GM23248 (cell line): ENCODE measurements around the gene ZNF57. TPM values are rescaled to one million over a fixed set of nuclear protein-coding genes. Genes with fewer than 3 reads are reported as not detected.

Source experiments
- DNase-seq: peaks from one replicate; pipeline ENCODE4 v3.0.0-alpha.2; 2015
- H2AFZ ChIP-seq: fragments of 200-600 bp; sonication (generic); 2 replicates; pipeline ENCODE4 v1.6.1; 2016; ENCODE audit warnings: antibody characterized with exemption
- H3F3A ChIP-seq: fragments of 200-600 bp; sonication (generic); 2 replicates; pipeline ENCODE4 v1.6.1; 2016; ENCODE audit warnings: mild to moderate bottlenecking, antibody characterized with exemption, mixed run types; ENCODE audit not compliant: insufficient read depth
- H3K27ac ChIP-seq: fragments of 200-600 bp; sonication (generic); 2 replicates; pipeline ENCODE4 v1.5.1; 2016; ENCODE audit warnings: mild to moderate bottlenecking
- H3K27me3 ChIP-seq: fragments of 200-600 bp; sonication (generic); replicated peaks from 2 replicates; pipeline ENCODE4 v1.6.1; 2016; ENCODE audit warnings: mild to moderate bottlenecking; ENCODE audit not compliant: insufficient read depth
- H3K36me3 ChIP-seq: fragments of 200-600 bp; sonication (generic); 2 replicates; pipeline ENCODE4 v1.6.1; 2016; ENCODE audit warnings: low read depth, mild to moderate bottlenecking
- H3K4me1 ChIP-seq: fragments of 200-600 bp; sonication (generic); 2 replicates; pipeline ENCODE4 v1.6.1; 2016; ENCODE audit warnings: mild to moderate bottlenecking; ENCODE audit not compliant: insufficient read depth
- H3K4me2 ChIP-seq: fragments of 200-600 bp; sonication (generic); one replicate; pipeline ENCODE4 v1.6.1; 2016; ENCODE audit warnings: mild to moderate bottlenecking; ENCODE audit not compliant: unreplicated experiment
- H3K4me3 ChIP-seq: fragments of 200-600 bp; sonication (generic); 2 replicates; pipeline ENCODE4 v1.5.1; 2016; ENCODE audit warnings: mild to moderate bottlenecking
- H3K79me2 ChIP-seq: fragments of 200-600 bp; sonication (generic); 2 replicates; pipeline ENCODE4 v1.6.1; 2016; ENCODE audit warnings: mild to moderate bottlenecking; ENCODE audit not compliant: insufficient read depth
- H3K9ac ChIP-seq: fragments of 200-600 bp; sonication (generic); 2 replicates; pipeline ENCODE4 v1.6.1; 2016; ENCODE audit warnings: mild to moderate bottlenecking
- H3K9me2 ChIP-seq: fragments of 200-600 bp; sonication (generic); 2 replicates; pipeline ENCODE4 v1.6.1; 2016; ENCODE audit warnings: mixed run types, mild to moderate bottlenecking, moderate library complexity; ENCODE audit not compliant: insufficient read depth
- H3K9me3 ChIP-seq: fragments of 200-600 bp; sonication (generic); one replicate; pipeline ENCODE4 v1.6.1; 2017; ENCODE audit warnings: low read depth
- H4K20me1 ChIP-seq: fragments of 200-600 bp; sonication (generic); 2 replicates; pipeline ENCODE4 v1.6.0; 2016; ENCODE audit not compliant: insufficient read depth
- EZH2 ChIP-seq: fragments of 200-600 bp; sonication (generic); IDR thresholded peaks from 2 replicates; pipeline ENCODE4 v1.6.1; 2018; ENCODE audit warnings: antibody characterized with exemption, mild to moderate bottlenecking; ENCODE audit not compliant: insufficient read depth, poor library complexity, severe bottlenecking
- EZH2phosphoT487 ChIP-seq: fragments of 200-600 bp; sonication (generic); IDR thresholded peaks from 2 replicates; pipeline ENCODE4 v1.6.1; 2018; ENCODE audit warnings: antibody characterized with exemption, moderate library complexity, mild to moderate bottlenecking, low read depth; ENCODE audit not compliant: insufficient read depth
- WGBS, 2 experiments: methylation state at CpG; one replicate each; pipeline ENCODE4 v1.1.6; 2015 to 2017; ENCODE audit warnings: low lambda C conversion rate in 2 of 2, low coverage in 1 of 2; ENCODE audit errors: missing lambda C conversion rate in 2 of 2; 5-methylcytosine and 5-hydroxymethylcytosine counted together
- in situ Hi-C: fragments of 300-500 bp; cut with MboI; formaldehyde crosslinking; loops from 2 replicates; pipeline ENCODE4 v1.15.0; 2020
- polyA plus RNA-seq: library from polyadenylated mRNA; unstranded; fragments of >200 nt; fragmentation: Nextera tagmentation; extraction: Ambion mirVana; gene quantifications from 2 replicates; pipeline ENCODE4 v1.2.1, GENCODE V29; 2016
- total RNA-seq: library from RNA; depleted of rRNA; stranded (reverse); fragments of >200 nt; shearing (Covaris generic); gene quantifications from 2 replicates; pipeline ENCODE4 v1.2.3, GENCODE V29; 2014

ZNF57 gene
- total and polyA plus RNA-seq, 2 experiments from 2014 or later: 1.7 to 1.9 TPM

- peaks cover 21% of the 10 kb centered on the region for H3F3A ChIP-seq
- no peak overlapping the region for H3K9ac ChIP-seq
- H3K27ac ChIP-seq: no peak overlapping the region
- no peaks in the 10 kb centered on the region for H3K9me2 ChIP-seq
- 76 to 86% methylated on average over 5 of the region's 5 CpGs for WGBS, 2 experiments
- no peaks in the 10 kb centered on the region for H3K9me3 ChIP-seq
- H3K4me3 ChIP-seq: no peak overlapping the region
- no peaks in the 10 kb centered on the region for H3K79me2 ChIP-seq
- H2AFZ ChIP-seq: no peak overlapping the region
- no peak overlapping the region for H3K4me2 ChIP-seq
- in situ Hi-C loops: no loop called here
- H3K27me3 ChIP-seq: no peaks in the 10 kb centered on the region
- TF ChIP-seq EZH2 (no peak), EZH2phosphoT487 (no peak)
- peaks cover 9% of the 10 kb centered on the region; the same call in 1 of the 2 replicates for H3K4me1 ChIP-seq
- DNase-seq: no peak
- H3K36me3 ChIP-seq: peaks cover 4% of the 10 kb centered on the region
- no peaks in the 10 kb centered on the region for H4K20me1 ChIP-seq
These were observed 22.3 kb downstream of the ZNF57 start for GRCh38 chr19:2922987-2923386.

GRCh38 chr19:2923510-2923909 lies 22.8 kb downstream of the ZNF57 start:
- H3K4me2 ChIP-seq: peak overlapping the region; percentile 30
- H3K4me1 ChIP-seq: peaks cover 9% of the 10 kb centered on the region; the same call in 1 of the 2 replicates
- DNase-seq: peak; percentile 84
- no peaks in the 10 kb centered on the region for H3K9me2 ChIP-seq
- H2AFZ ChIP-seq: no peak overlapping the region
- WGBS, 2 experiments: 1 to 5% methylated on average over 4 of the region's 4 CpGs
- H3K27me3 ChIP-seq: no peaks in the 10 kb centered on the region
- H4K20me1 ChIP-seq: no peaks in the 10 kb centered on the region
- H3K27ac ChIP-seq: peak overlapping the region; percentile 50
- H3K4me3 ChIP-seq: no peak overlapping the region
- H3K79me2 ChIP-seq: no peaks in the 10 kb centered on the region
- no peak overlapping the region for H3K9ac ChIP-seq
- no peaks in the 10 kb centered on the region for H3K9me3 ChIP-seq
- H3K36me3 ChIP-seq: no peaks in the 10 kb centered on the region
- in situ Hi-C loops: no loop called here
- H3F3A ChIP-seq: peaks cover 21% of the 10 kb centered on the region
- TF ChIP-seq EZH2phosphoT487 (no peak), EZH2 (no peak)

DNA sequence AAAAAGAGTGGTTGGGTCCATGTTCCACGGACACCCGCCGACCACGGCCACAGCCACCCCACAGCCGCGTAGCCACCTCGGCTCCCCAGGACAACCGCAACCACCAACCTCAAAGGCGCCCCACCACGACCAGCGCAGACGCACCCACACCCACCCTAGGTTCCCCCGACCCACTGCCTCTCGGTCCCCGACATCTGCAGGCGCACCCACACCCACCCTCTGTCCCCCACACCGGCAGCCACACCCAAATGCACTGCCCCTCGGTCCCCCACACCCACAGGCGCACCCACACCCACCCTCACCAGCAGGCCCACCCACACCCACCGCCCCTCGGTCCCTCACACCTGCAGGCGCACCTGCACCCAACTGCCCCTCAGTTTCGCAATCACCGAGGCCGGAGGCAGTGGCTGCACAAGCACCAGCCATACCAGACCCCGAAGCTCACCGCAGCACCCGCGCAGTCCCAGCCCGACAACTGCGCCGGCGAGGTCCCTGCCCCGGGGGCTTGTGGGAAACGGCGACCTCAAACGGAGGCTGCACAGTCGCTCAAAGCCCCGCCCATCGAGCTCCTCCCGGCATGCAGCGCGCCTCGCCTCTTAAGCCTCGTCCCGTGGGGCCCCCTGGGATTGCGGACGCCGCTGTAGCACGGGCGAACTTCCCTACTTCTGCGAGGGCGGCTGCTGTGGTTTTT lies 25.8 kb downstream of the ZNF57 start:
- H3K4me2 ChIP-seq: no peak overlapping the region
- no peak overlapping the region for H3K4me3 ChIP-seq
- H3K9me2 ChIP-seq: no peaks in the 10 kb centered on the region
- no peaks in the 10 kb centered on the region for H4K20me1 ChIP-seq
- H3K79me2 ChIP-seq: no peaks in the 10 kb centered on the region
- no peak overlapping the region for H3K9ac ChIP-seq
- no peak overlapping the region for H2AFZ ChIP-seq
- TF ChIP-seq EZH2 (no peak), EZH2phosphoT487 (no peak)
- no peaks in the 10 kb centered on the region for H3K27me3 ChIP-seq
- H3K9me3 ChIP-seq: no peaks in the 10 kb centered on the region
- 93 to 95% methylated on average over 29 to 53 of the region's 53 CpGs for WGBS, 2 experiments
- H3K27ac ChIP-seq: no peak overlapping the region
- H3F3A ChIP-seq: peaks cover 21% of the 10 kb centered on the region
- in situ Hi-C loops: no loop called here
- no peak for DNase-seq
- H3K36me3 ChIP-seq: no peaks in the 10 kb centered on the region
- H3K4me1 ChIP-seq: peaks cover 9% of the 10 kb centered on the region; the same call in 1 of the 2 replicates

GRCh38 chr19:2927032-2927430 lies 26.3 kb downstream of the ZNF57 start:
- WGBS, 2 experiments: 93 to 95% methylated on average over 18 of the region's 18 CpGs
- H4K20me1 ChIP-seq: no peaks in the 10 kb centered on the region
- H3K36me3 ChIP-seq: no peaks in the 10 kb centered on the region
- no peak for TF ChIP-seq EZH2phosphoT487
- TF ChIP-seq EZH2: no peak
- H3K4me1 ChIP-seq: peaks cover 9% of the 10 kb centered on the region; the same call in 1 of the 2 replicates
- peaks cover 21% of the 10 kb centered on the region for H3F3A ChIP-seq
- H3K4me3 ChIP-seq: no peak overlapping the region
- no peaks in the 10 kb centered on the region for H3K79me2 ChIP-seq
- H3K4me2 ChIP-seq: no peak overlapping the region
- no peaks in the 10 kb centered on the region for H3K27me3 ChIP-seq
- no peak overlapping the region for H3K27ac ChIP-seq
- no peak overlapping the region for H2AFZ ChIP-seq
- no peak for DNase-seq
- no peaks in the 10 kb centered on the region for H3K9me3 ChIP-seq
- H3K9me2 ChIP-seq: no peaks in the 10 kb centered on the region
- H3K9ac ChIP-seq: no peak overlapping the region
- in situ Hi-C loops: no loop called here
